A549 treated with GW870086 at 1 μM for 4 hours (cell line): ENCODE results near the gene SH2D1B. TPM values are rescaled to one million over a fixed set of nuclear protein-coding genes. Genes with fewer than 3 reads are reported as not detected.

ENCODE experiments used
- total RNA-seq: library from RNA; stranded (reverse); fragments of 200-300 nt; extraction: Qiagen RNA extraction; gene quantifications from 5 replicates; pipeline ENCODE4 v1.2.3, GENCODE V29; 2022; ENCODE audit warnings: low read depth

SH2D1B gene
- 0.10 to 0.15 TPM (median 0.10 TPM) in 5 replicates for total RNA-seq

GRCh38 chr1:162412002-162412401, at the start of gene SH2D1B:
TSS of gene SH2D1B (minus strand) at chr1:162412136. CDS start at chr1:162412016, 120 bp downstream.

GRCh38 chr1:162381383-162381782, 30.6 kb downstream of the SH2D1B start, which contains the start of gene C1orf226:
TSS of gene C1orf226 (plus strand) at chr1:162381728. CDS start at chr1:162381902, 174 bp downstream.

GRCh38 chr1:162376691-162377090, 35.2 kb downstream of the SH2D1B start, which contains the start of gene SPATA46:
TSS of gene SPATA46 (minus strand) at chr1:162376854. CDS start at chr1:162376790, 64 bp downstream.

Other genes starting within 250 kb of the SH2D1B start
- not detected in 5 replicates for gene SPATA46, start 35.3 kb downstream of the SH2D1B start, total RNA-seq
- 0.48 to 1.3 TPM (median 0.77 TPM) in 5 replicates for gene C1orf226, start 30.4 kb downstream of the SH2D1B start, total RNA-seq
- 12.6 to 24.0 TPM (median 19.2 TPM) in 5 replicates for gene UHMK1, start 85.7 kb upstream of the SH2D1B start, total RNA-seq
- 28.2 to 46.0 TPM (median 34.4 TPM) in 5 replicates for gene UAP1, start 149.6 kb upstream of the SH2D1B start, total RNA-seq
- gene DDR2, start 220.3 kb upstream of the SH2D1B start, total RNA-seq: 0.38 to 0.59 TPM (median 0.46 TPM) in 5 replicates